GM11168 (cell line): ENCODE measurements around the gene GPR119.

Experiments
- in situ Hi-C: fragments of 300-500 bp; cut with MboI; formaldehyde crosslinking; loops from one replicate; pipeline ENCODE4 v1.12.0; 2022; ENCODE audit warnings: low sequenced_read_pairs; ENCODE audit not compliant: unreplicated experiment

GPR119 gene

DNA sequence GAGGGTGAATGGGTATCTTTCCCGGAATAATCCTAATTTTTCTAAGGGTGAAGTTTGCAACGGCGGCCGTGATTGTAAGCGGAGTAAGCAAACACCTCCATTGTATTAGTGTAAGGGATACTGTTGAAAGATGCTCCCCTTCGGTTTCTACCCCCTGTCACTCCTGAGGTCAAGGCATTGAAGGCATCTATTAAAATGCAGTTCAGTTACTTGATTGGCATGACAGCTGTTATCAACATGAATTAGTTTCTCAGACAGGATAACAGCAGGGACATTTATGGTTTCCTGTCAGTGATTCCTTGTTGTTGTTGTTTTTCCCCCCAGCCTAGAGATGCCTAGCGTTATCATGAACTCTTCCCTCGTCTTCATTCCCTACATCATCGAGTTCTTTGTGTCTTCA, 45.2 kb downstream of the GPR119 start:
- in situ Hi-C loops: loop anchor here (25.0 kb wide), 1 partner anchor 572 kb away; the partner anchor contains the start of gene ENOX2

DNA sequence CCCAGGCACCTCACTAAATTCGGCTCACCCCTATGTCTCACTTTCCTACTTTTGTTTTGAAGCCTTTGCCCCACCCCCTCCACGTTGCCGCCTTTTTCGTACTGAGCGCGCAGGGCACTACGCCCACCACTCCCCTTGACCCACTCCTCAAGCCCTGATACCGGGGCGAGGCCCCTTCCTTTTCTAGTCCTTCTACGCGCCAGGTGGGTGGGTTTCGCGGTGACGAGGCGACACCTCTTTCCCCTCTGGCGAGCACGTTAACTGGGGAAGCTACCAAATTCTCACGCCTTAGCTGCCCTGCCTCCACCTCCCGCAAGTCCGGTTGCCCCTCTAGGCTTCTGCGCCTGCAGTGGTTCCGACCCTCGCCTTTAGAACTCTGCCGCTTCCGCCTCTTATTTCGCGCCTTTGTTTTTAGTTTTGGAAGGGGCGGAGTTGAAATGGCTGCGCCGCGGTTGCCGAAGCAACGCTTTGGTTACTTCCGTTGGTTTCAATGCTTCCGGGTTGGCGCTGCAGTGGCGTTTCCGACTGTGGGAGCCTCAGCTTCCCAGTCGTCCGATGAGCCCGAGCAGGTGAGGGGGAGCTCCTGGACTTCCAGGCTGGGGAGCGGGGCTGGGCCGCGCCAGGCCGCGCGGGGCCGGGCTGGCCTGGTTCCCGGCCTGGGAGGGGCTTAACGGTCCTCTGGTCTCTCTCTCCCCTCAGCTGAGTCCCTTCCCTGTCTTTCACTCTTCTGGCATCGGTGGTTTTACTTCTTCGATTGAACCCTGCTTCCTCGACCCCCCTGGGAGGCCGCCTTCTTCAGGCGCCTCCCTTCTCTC, 45.9 kb downstream of the GPR119 start, which contains the start of gene SLC25A14:
SLC25A14 (plus strand) TSS at position 512 of the 815 bp plus-strand sequence. CDS start 360 bp downstream, outside the sequence.
- in situ Hi-C loops: loop anchor here (25.0 kb wide), 1 partner anchor 573 kb away; the partner anchor contains the start of gene ENOX2

DNA sequence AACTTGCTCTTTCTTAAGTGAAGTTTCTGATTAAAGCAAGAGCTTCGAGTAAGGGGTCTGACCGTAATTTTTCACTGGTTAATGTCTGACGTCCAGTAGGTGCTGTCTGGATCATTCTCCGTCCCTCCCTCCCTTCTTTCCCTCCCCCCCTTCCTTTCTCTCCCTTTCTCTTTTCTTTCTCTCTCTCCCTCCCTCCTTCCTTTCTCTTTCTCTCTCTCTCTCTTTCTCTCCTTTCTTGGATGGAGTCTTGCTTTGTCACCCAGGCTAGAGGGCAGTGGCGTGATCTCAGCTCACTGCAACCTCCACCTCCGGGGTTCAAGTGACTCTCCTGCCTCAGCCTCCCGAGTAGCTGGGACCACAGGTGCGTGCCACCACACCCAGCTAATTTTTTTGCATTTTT, 46.6 kb downstream of the GPR119 start:
- in situ Hi-C loops: loop anchor here (25.0 kb wide), 1 partner anchor 573 kb away; the partner anchor contains the start of gene ENOX2

DNA sequence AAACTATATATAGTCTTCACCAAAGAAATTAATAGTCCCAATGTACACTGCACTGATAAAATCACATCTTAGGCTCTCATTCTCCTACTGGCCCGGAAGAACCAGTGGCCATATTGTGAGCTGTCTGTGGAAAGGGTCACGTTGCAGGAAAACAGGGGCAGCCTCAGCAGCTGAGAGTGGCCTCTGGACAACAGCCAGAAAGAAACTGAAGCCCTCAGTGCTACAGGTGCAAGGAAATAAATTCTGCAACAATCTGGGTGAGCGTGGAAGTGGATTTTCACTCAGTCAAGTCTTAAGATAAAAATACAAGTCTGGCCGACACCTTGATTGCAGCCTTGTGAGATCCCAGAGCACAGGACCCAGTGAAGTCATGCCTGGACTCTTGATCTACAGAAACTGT, 48.9 kb downstream of the GPR119 start:
- in situ Hi-C loops: loop anchor here (25.0 kb wide), 1 partner anchor 576 kb away; the partner anchor contains the start of gene ENOX2
